HG02623 (cell line): ENCODE measurements around the gene TBC1D9B.

Experiments used
- ATAC-seq: cut with Tn5 transposase; IDR thresholded peaks from one replicate; pipeline ENCODE4 v1.9.1; 2021; ENCODE audit warnings: moderate library complexity; ENCODE audit not compliant: unreplicated experiment

Gene TBC1D9B

GRCh38 chr5:179907556-179908324 lies at the start of gene TBC1D9B:
TSS of gene TBC1D9B (minus strand) at chr5:179907897. CDS start at chr5:179907821, 76 bp downstream.
- peak; percentile 87 for ATAC-seq

GRCh38 chr5:179955630-179956029 lies 47.9 kb upstream of the TBC1D9B start:
- no peak for ATAC-seq

- ATAC-seq, result no peak
These were observed 47.4 kb upstream of the TBC1D9B start for GRCh38 chr5:179955062-179955461.

- no peak for ATAC-seq
These were observed 46.7 kb upstream of the TBC1D9B start for GRCh38 chr5:179954434-179954833.

- ATAC-seq, result no peak
These were observed 46.3 kb upstream of the TBC1D9B start for GRCh38 chr5:179953987-179954386.

GRCh38 chr5:179936976-179937681 lies 29.4 kb upstream of the TBC1D9B start:
- ATAC-seq, result no peak

- ATAC-seq, result no peak
These were observed 23.2 kb upstream of the TBC1D9B start for GRCh38 chr5:179930788-179931473.

- no peak for ATAC-seq
These were observed 20.1 kb upstream of the TBC1D9B start for GRCh38 chr5:179927824-179928223.

- ATAC-seq, result no peak
These were observed 19.0 kb upstream of the TBC1D9B start for GRCh38 chr5:179926657-179927056.

GRCh38 chr5:179923436-179923835 lies 15.7 kb upstream of the TBC1D9B start:
- ATAC-seq, result no peak

GRCh38 chr5:179920175-179920574 lies 12.5 kb upstream of the TBC1D9B start:
- no peak for ATAC-seq

GRCh38 chr5:179919487-179920060 lies 11.9 kb upstream of the TBC1D9B start:
- no peak for ATAC-seq

- no peak for ATAC-seq
These were observed 11.2 kb upstream of the TBC1D9B start for GRCh38 chr5:179918742-179919486.

GRCh38 chr5:179916523-179916922 lies 8.8 kb upstream of the TBC1D9B start:
- no peak for ATAC-seq

GRCh38 chr5:179915406-179915935 lies 7.8 kb upstream of the TBC1D9B start:
- ATAC-seq, result no peak

GRCh38 chr5:179914032-179914755 lies 6.5 kb upstream of the TBC1D9B start:
- ATAC-seq, result no peak

- no peak for ATAC-seq
These were observed 5.8 kb upstream of the TBC1D9B start for GRCh38 chr5:179913461-179913860.

GRCh38 chr5:179912951-179913350 lies 5.3 kb upstream of the TBC1D9B start:
- ATAC-seq, result no peak

GRCh38 chr5:179912386-179912785 lies 4.7 kb upstream of the TBC1D9B start:
- no peak for ATAC-seq

- ATAC-seq, result no peak
These were observed 1.5 kb upstream of the TBC1D9B start for GRCh38 chr5:179909224-179909623.
